Fibroblast of mammary gland (primary cell): ENCODE data around the gene TTC29.
A peak's percentile ranks its signal among the peaks of the same experiment; 100 is the strongest.

Experiments used
- DNase-seq: peaks from one replicate; pipeline ENCODE4 v3.0.0-alpha.2; 2010; ENCODE audit warnings: low read depth
- H3K4me3 ChIP-seq: 2 replicates; pipeline ENCODE4 v1.5.1; 2011; ENCODE audit warnings: low read depth, mild to moderate bottlenecking, low read length, moderate library complexity; ENCODE audit not compliant: control insufficient read depth
- TF ChIP-seq, protein P1 (sequence below): conservative IDR thresholded peaks from 2 replicates; pipeline ENCODE4 v1.5.1; 2011; ENCODE audit warnings: low read depth, low read length, inconsistent platforms; ENCODE audit not compliant: control insufficient read depth, insufficient read depth

Gene TTC29

DNA sequence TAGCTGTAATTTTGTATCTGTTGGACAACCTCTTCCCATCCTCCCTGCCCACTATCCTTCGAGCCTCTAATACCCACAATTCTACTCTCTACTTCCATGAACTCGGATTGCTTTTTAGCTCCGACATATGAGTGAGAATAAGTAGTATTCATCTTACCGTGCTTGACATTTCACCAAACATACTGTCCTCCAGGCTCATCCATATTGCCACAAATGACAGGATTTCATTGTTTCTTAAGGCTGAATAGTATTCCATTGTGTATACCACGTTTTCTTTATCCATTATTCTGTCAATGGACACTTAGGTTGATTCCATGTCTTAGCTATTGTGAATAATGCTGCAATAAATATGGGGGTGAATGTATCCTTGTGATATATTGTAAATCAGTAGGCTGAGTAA, 26.4 kb upstream of the TTC29 start:
- no peak for DNase-seq
- no peak overlapping the region for H3K4me3 ChIP-seq
- TF ChIP-seq, protein P1, sequence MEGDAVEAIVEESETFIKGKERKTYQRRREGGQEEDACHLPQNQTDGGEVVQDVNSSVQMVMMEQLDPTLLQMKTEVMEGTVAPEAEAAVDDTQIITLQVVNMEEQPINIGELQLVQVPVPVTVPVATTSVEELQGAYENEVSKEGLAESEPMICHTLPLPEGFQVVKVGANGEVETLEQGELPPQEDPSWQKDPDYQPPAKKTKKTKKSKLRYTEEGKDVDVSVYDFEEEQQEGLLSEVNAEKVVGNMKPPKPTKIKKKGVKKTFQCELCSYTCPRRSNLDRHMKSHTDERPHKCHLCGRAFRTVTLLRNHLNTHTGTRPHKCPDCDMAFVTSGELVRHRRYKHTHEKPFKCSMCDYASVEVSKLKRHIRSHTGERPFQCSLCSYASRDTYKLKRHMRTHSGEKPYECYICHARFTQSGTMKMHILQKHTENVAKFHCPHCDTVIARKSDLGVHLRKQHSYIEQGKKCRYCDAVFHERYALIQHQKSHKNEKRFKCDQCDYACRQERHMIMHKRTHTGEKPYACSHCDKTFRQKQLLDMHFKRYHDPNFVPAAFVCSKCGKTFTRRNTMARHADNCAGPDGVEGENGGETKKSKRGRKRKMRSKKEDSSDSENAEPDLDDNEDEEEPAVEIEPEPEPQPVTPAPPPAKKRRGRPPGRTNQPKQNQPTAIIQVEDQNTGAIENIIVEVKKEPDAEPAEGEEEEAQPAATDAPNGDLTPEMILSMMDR: no peak

DNA sequence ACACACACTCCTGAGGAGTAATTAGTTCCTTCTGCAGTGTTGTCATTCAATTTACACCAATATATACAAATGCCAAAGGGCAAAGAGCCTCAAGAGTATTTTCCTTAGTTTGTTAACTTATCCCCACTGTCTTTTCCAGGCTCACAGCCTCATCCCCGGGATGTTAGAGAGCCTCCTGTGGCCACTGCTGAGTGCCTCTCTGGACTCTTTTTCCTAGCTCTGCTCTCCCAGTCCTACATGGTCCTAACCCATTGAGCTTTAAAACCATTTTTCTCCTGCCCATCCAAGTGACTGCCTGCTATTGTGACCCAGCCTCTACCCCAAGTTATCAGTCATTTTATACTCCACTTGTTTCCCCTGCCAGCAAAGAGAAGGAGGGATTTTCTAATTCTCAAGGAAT, 23.5 kb upstream of the TTC29 start:
- H3K4me3 ChIP-seq: no peak overlapping the region
- DNase-seq: no peak
- TF ChIP-seq, protein P1: no peak

DNA sequence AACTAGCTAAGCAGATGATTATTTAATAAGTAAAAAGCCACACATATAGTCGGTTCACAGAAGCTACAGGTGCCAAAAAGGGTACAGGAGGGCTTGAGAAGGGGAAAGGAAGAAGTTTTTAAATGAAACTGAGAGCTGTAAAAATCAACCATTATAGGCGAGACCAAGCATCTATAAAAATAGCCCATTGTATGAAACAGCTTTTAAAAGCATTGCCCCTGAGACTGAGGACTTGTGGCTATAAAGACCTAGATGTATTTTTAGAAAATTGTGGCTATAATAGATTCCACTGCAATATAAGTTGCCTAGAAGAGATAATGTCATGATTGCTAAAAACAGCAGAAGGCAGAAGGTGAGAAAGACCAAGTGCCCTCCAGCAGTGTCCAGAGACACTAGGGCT, 15.0 kb upstream of the TTC29 start:
- TF ChIP-seq, protein P1: no peak
- DNase-seq: no peak
- H3K4me3 ChIP-seq: no peak overlapping the region

DNA sequence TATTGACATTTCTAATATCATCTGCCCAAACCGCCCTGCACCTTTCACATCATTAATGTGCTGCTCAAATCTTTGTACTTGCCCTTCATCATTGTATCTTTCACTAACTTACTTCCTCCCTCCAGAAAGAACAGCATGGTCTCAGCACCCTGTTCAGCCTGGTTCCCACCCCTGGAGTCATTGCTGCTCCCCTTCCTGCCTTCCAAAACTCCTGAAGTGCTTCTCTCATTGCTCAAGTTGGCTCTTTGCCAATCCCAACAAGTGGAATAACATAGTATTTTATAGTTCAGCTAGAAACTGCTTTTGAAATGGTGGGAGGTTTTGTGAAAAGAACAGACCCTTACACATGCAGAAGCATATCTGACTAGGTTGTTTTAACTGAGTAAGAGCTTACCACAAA, 14.0 kb upstream of the TTC29 start:
- peak; percentile 43 for DNase-seq
- TF ChIP-seq, protein P1: no peak
- no peak overlapping the region for H3K4me3 ChIP-seq

DNA sequence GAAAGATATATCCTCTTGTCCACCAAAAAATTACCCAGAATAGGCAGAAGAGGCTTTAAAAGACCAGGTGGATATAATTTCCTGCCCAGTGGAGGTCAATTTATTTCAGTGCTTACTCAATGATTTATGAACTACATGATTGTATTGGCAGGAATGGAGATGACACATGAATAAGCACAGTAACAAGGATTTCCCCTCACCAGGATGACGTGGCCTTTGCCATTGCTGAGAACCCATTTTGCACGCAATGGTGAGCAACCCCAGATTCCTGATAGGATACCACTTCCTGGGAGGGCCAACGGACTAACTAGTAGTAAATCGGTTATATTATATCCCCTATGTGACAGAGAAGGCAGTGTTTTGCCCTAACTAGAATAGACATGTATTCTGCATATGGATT, 11.6 kb upstream of the TTC29 start:
- DNase-seq: peak; percentile 95

DNA sequence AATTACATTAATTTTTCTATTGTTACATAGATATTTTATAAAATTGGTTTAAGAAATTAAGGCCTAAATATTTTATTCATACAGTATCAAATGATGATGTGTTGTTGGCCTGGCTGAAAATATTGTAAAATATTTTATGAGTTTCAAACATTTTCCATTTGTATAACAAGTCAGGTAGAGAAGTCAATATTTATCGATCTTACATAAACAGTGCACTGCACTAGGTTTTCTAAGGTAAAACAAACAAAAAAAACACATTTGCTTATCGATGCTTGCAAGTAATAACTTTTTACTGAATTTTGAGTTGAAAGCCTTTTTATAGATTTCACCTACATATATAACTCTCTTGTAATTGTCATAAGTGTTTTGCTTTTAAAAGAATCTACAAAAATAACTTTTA, 7.2 kb upstream of the TTC29 start:
- TF ChIP-seq, protein P1: no peak
- no peak overlapping the region for H3K4me3 ChIP-seq

More for the DNA sequence above, 11.6 kb upstream of the TTC29 start:
- TF ChIP-seq, protein P1: no peak
- H3K4me3 ChIP-seq: no peak overlapping the region

DNA sequence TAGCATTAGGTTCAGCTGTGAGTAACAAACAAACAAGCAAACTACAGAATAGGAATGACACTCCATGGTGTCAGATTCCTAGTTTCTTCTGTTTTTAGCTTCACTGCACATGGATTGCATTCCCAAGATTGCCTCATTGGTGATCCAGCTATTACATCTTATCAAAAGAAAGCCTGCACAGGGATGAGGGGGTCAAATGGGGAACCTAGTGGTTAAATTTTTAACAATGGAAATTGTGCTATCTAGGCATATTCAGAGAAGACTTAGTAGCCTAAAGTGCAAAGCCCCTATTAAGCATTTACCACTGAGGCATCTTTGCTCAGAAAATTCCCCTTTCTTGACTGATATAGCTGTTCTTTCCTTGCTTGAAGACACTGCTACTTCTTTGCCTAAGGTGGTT, 3.9 kb upstream of the TTC29 start:
- H3K4me3 ChIP-seq: no peak overlapping the region
- DNase-seq: no peak
- TF ChIP-seq, protein P1: no peak

More for the DNA sequence above, 7.2 kb upstream of the TTC29 start:
- DNase-seq: no peak
